Testis (tissue), 2 donors: Measurements from ENCODE around the gene PMFBP1.

ENCODE experiments used
- POLR2A ChIP-seq: fragments of 450-650 bp; IDR thresholded peaks from one replicate; pipeline ENCODE4 v1.6.1; 2017; ENCODE audit warnings: antibody characterized with exemption, mild to moderate bottlenecking, moderate library complexity
- TF ChIP-seq, protein P1 (sequence below), 3 experiments: fragments of 450-650 bp in 2 of 3; fragments of 200-600 bp in 1 of 3; sonication (generic) in 1 of 3; IDR thresholded peaks; one replicate each; pipeline ENCODE4 v1.5.1; 2016 to 2019; ENCODE audit warnings: antibody characterized with exemption in 3 of 3, mild to moderate bottlenecking in 2 of 3, moderate library complexity in 1 of 3

DNA sequence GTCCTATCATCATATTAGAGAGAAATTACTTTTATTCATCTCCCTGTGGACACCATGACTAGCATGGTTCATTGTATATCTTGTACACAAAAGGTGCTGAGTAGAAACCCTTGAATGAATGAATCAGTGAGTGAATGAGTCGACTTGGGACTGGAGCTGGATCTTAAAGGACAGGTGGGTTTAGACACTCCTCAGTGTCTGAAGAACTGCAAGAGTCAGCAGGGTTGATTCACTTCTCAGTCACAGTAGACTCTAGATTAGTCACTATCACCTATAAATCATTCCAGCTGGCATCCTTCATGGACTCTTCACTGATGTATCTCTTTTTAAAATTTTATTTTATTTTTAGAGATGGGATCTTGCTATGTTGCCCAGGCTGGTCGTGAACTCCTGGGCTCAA lies 30.1 kb upstream of the PMFBP1 start:
- TF ChIP-seq, protein P1, sequence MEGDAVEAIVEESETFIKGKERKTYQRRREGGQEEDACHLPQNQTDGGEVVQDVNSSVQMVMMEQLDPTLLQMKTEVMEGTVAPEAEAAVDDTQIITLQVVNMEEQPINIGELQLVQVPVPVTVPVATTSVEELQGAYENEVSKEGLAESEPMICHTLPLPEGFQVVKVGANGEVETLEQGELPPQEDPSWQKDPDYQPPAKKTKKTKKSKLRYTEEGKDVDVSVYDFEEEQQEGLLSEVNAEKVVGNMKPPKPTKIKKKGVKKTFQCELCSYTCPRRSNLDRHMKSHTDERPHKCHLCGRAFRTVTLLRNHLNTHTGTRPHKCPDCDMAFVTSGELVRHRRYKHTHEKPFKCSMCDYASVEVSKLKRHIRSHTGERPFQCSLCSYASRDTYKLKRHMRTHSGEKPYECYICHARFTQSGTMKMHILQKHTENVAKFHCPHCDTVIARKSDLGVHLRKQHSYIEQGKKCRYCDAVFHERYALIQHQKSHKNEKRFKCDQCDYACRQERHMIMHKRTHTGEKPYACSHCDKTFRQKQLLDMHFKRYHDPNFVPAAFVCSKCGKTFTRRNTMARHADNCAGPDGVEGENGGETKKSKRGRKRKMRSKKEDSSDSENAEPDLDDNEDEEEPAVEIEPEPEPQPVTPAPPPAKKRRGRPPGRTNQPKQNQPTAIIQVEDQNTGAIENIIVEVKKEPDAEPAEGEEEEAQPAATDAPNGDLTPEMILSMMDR (IDR thresholded peaks at IDR 0.05), result no peak
- no peak for TF ChIP-seq POLR2A
